Calu3 (cell line): ENCODE data around the gene PPP1R12B. TPM values are rescaled to one million over a fixed set of nuclear protein-coding genes. Genes with fewer than 3 reads are reported as not detected.

Experiments
- BruUV-seq: library from RNA; stranded (reverse); fragments of 400-500 nt; replicated peaks from 2 replicates; lab custom pipeline; 2021; lab: Mats Ljungman, UMichigan
- CTCF ChIA-PET: fragments of 300-600 bp; sonication (Branson Sonifier 250); formaldehyde crosslinking; loops from one replicate; lab custom pipeline; 2022; ENCODE audit warnings: antibody characterized with exemption; lab: Charles Lee
- DNase-seq: peaks from one replicate; pipeline ENCODE4 v3.0.0; 2022
- H3K27ac Mint-ChIP-seq: one replicate; pipeline ENCODE4 v1.8.0; 2022; ENCODE audit warnings: mixed read lengths; ENCODE audit not compliant: unreplicated experiment
- H3K27me3 Mint-ChIP-seq: one replicate; pipeline ENCODE4 v1.8.0; 2022; ENCODE audit warnings: mixed read lengths; ENCODE audit not compliant: unreplicated experiment
- H3K36me3 Mint-ChIP-seq: one replicate; pipeline ENCODE4 v1.8.0; 2022; ENCODE audit warnings: mild to moderate bottlenecking, moderate library complexity, mixed read lengths; ENCODE audit not compliant: insufficient read depth, unreplicated experiment
- H3K4me1 Mint-ChIP-seq: one replicate; pipeline ENCODE4 v1.8.0; 2022; ENCODE audit warnings: mild to moderate bottlenecking, low read depth, mixed read lengths; ENCODE audit not compliant: unreplicated experiment
- H3K4me3 Mint-ChIP-seq: one replicate; pipeline ENCODE4 v1.8.0; 2022; ENCODE audit warnings: mild to moderate bottlenecking, low read depth, moderate library complexity, mixed read lengths; ENCODE audit not compliant: unreplicated experiment
- H3K9me3 Mint-ChIP-seq: one replicate; pipeline ENCODE4 v1.8.0; 2022; ENCODE audit warnings: low read depth, mixed read lengths; ENCODE audit not compliant: unreplicated experiment
- CTCF ChIP-seq: fragments of 200-600 bp; IDR thresholded peaks from one replicate; pipeline ENCODE4 v1.8.0; 2022; ENCODE audit warnings: antibody characterized with exemption; ENCODE audit not compliant: unreplicated experiment
- intact Hi-C: fragments of 100-400 bp; cut with micrococcal nuclease; formaldehyde crosslinking; loops from one replicate; pipeline ENCODE4 v1.10.0; 2022; ENCODE audit not compliant: unreplicated experiment
- total RNA-seq: library from RNA; stranded (reverse); gene quantifications from 2 replicates; pipeline ENCODE4 v1.2.3, GENCODE V29; 2022

Gene PPP1R12B
- total RNA-seq, 1 experiment from 2014 or later: 31.8 TPM

GRCh38 chr1:202311875-202312635 lies 36.4 kb upstream of the PPP1R12B start:
- intact Hi-C loops: loop anchor here (10.0 kb wide), 1 partner anchor 317 kb away; no protein-coding TSS in a partner anchor
- no peak for TF ChIP-seq CTCF
- DNase-seq: no peak
- H3K27ac Mint-ChIP-seq: no peak overlapping the region
- H3K4me3 Mint-ChIP-seq: no peak overlapping the region
- BruUV-seq: no TSS peak
- H3K9me3 Mint-ChIP-seq: no peaks in the 10 kb centered on the region
- H3K4me1 Mint-ChIP-seq: no peaks in the 10 kb centered on the region
- peaks cover 57% of the 10 kb centered on the region for H3K27me3 Mint-ChIP-seq
- CTCF ChIA-PET: interaction anchor here (0.8 to 1.5 kb wide), 4 partner anchors 34 to 335 kb away, joined by 3 to 8 read pairs (median 4); no protein-coding TSS in a partner anchor
- H3K36me3 Mint-ChIP-seq: no peaks in the 10 kb centered on the region

GRCh38 chr1:202315576-202316168 lies 32.8 kb upstream of the PPP1R12B start:
- no peaks in the 10 kb centered on the region for H3K36me3 Mint-ChIP-seq
- peak; percentile 88 for DNase-seq
- no peak overlapping the region for H3K4me3 Mint-ChIP-seq
- CTCF ChIA-PET: interaction anchor here (0.7 to 4.3 kb wide), 4 partner anchors 113 to 133 kb away, joined by 3 to 26 read pairs (median 12); partner anchors contain the start of gene LGR6
- TF ChIP-seq CTCF: peak; percentile 88
- no peaks in the 10 kb centered on the region for H3K4me1 Mint-ChIP-seq
- BruUV-seq: no TSS peak
- H3K27me3 Mint-ChIP-seq: peaks cover 50% of the 10 kb centered on the region
- H3K9me3 Mint-ChIP-seq: no peaks in the 10 kb centered on the region
- no peak overlapping the region for H3K27ac Mint-ChIP-seq
- intact Hi-C loops: loop anchor here (1.0 to 10.0 kb wide), 3 partner anchors 122 to 321 kb away; partner anchors contain the start of gene LGR6

- TF ChIP-seq CTCF: no peak
- CTCF ChIA-PET: interaction anchor here (0.7 to 4.3 kb wide), 4 partner anchors 10 to 127 kb away, joined by 3 to 26 read pairs (median 12); partner anchors contain the start of gene LGR6
- Mint-ChIP-seq H3K9me3 (no peaks in the 10 kb centered on the region), H3K27me3 (peaks cover 50% of the 10 kb centered on the region), H3K4me3 (no peak overlapping the region), H3K27ac (no peak overlapping the region), H3K36me3 (no peaks in the 10 kb centered on the region), H3K4me1 (no peaks in the 10 kb centered on the region)
- BruUV-seq: no TSS peak
- intact Hi-C loops: loop anchor here (10.0 kb wide), 1 partner anchor 321 kb away; no protein-coding TSS in a partner anchor
- no peak for DNase-seq
Measured at GRCh38 chr1:202316186-202316585, 32.3 kb upstream of the PPP1R12B start.
